ENCODE measurements around the gene KCNMA1.

The KCNMA1 gene

DNA sequence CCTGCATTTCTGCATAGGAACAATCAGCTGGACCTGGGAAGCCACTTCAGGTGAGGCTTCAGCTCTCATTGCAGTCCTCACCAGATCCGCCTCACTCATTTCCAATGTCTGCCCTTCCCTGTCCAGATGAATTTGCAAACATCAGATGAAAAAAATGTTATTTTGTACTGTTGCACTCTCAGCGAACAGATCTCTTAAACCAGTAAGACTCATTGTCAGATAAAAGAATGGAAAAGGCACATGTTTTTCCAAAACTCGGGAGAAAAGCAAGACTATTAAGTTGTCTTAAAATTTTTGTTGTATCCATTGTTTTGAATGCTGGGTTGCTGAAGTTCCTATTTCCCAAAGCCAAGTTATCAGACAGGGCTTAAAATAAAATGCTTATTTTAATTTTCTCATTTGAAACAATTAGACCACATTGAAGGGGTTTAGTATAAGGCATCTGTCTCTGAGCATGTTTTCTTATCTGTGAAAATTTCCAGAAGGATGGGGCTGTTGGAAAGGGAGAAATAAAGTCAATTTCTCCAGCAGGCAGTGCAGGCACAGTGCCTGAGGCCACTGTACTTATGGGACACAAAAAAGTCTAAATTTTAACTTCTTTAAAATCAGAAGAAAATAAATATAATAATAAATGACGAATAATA, 396.8 kb downstream of the KCNMA1 start:
- no peak for DNase-seq (ENCODE audit: low read depth)

DNA sequence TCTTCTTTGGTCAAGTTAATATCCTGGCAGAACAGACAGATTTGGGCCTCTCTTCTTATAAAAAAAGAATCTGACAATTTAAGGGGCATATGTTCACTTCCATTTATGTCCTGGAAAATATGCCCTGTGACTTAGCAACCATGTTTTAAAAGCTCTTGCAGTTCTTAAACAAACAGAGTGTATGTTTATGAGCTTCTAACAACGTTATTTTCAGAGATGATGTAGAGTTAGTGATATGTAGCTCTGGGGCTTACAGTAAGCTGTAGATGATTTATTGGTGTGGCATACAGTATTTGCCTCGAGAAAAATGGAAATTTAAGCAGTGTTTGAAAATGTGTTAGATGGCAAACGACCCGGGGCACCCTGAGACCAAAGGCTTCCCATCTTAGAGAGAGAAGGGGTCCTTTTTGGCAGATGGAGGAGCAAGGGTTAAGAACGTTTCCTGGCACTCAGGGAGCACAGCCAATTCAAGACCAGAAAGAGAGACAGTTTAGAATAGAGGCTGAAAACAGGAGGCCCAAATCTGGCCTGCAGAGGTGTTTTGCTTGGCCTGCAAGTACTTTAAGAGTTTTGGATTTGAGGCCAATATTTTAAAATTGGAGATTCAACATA, 397.5 kb downstream of the KCNMA1 start:
- DNase-seq (ENCODE audit: low read depth), result no peak

DNA sequence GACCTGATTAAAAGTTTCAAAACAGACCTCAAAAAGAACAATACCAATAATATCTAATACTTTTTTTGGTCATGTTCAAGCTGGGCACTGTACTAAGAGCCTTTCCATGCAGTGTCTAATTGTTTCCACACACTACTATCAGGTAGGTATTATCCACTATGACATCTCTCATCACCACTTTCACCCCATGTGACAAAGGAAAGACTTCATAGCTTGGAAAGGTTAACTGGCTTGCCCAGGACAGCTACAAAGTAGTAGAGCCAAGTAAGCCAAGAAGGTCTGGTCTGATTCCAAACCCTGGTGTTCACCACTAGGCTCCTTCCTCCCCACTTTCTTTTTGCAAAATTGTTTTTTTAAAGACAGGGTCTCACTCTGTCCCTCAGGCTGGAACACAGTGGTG, 400.5 kb downstream of the KCNMA1 start:
- no peak for DNase-seq (ENCODE audit: low read depth)

DNA sequence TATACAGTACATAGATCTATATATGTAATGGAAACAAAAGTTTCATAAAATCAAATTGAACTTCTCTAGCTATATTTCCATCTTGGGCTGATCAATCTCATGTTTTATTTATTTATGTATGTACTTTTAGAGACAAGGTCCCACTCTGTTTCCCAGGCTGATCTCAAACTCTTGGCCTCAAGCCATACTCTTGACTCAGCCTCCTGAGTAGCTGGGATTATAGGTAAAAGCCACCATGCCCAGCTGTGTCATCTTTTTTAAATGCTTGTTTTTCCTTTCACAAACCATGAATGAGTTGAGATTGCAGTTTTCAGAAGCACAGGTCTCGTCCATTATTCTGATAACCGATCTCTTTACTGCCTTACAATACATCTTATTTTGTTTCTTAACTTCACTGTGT, 400.9 kb downstream of the KCNMA1 start:
- no peak for DNase-seq (ENCODE audit: low read depth)

DNA sequence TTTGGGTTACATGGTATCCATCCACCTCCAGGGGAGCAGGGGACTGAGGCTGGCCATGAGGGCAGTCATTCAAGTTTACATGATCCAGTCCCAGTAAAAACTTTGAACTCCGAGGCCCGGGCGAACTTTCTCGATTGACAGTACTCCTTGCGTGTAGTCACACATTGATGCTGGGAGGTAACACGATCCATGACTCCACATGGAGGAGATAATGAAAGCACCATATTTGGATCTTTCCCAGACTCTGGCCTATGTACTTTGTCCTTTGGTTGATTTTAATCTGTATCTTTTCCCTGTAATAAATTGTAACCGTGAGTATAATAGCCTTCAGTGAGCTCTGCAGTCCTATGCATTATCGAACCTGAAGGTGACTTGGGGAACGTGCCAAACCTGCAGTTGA, 401.6 kb downstream of the KCNMA1 start:
- no peak for DNase-seq (ENCODE audit: low read depth)

DNA sequence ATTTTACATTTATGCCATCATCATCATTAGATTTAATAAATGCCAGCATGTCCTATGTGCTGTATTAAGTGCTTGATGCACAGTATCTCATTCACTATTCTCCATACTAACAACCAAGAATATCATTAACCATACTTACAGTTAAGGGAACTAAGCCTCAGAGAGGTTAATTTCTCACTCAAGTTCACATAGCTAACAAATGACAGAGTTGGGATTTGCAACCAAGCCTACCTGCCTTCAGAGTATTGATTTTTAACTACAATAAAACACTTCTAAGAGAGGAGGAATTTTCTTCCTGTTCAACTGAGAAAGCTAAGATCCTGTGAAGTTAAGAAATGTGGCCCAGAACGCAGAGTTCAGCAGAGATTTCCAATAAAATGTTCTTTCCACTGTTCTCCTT, 403.0 kb downstream of the KCNMA1 start:
- no peak for DNase-seq (ENCODE audit: low read depth)

DNA sequence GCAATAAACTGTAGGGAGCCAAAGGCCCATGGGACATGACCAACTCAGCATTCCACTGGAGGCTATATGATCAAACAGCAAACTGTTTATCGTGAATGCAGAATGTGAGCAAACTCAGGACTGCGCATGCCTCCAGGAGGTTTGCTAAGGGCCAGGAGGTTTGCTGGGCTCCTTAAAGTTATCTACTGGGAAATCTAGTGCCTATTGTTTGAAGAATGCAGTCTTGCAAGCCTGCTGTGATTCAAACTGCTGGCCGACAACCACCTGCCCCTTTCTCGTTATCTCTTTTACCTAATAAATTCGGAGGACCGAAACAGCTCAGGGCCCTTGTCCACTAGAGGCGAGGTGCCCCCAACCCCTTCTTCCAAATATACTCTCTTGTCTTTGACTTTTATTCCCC, 404.1 kb downstream of the KCNMA1 start:
- DNase-seq (ENCODE audit: low read depth), result no peak

DNA sequence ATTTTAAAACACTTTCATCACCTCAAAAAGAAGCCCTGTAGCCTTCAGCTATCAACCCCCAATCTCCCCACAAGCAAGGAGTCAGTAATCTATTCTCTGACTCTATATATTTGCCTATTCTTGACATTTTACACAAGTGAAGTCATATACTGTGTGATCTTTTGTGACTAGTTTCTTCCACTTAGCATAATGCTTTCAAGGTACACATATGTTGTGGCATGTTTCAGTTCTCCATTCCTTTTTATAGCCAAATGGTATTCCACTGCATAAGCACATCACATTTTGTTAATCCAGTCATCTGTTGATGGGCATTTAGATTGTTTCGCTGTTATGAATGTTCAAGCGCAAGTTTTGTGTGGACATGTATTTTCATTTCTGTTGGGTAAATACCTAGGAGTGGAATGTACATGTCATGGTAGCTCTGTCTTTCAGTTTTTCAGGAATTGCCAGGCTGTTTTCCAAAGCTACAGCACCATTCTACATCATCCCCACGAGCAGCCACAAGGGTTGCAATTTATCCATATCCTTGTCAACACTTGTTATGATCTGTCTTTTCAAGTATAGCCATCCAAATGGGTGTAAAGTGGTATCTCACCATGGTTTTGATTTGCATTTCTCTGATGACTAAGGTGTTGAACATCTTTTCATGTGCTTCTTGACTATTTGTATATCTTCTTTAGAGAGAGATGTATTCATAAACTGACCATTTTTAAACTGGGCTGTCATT, 405.6 kb downstream of the KCNMA1 start:
- DNase-seq (ENCODE audit: low read depth), result no peak

DNA sequence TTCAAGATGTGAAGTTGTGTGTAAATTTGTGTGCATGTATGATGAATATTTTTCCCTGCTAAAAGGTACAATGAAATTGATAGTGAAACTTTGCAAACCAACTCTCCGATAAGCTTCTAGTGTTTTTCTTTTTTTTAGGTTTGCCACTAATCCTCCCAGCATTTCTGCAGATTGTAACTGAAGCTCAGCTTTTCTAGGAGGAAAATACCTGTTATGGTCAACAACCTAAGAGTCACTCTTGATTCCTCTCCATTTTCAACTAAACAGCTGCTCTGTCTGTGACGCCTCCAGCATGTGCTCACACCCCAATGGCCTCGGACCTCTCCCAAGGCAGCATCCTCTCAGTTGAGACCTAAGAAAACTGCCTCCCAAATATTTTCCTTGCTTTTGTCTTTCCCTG, 406.2 kb downstream of the KCNMA1 start:
- no peak for DNase-seq (ENCODE audit: low read depth)

DNA sequence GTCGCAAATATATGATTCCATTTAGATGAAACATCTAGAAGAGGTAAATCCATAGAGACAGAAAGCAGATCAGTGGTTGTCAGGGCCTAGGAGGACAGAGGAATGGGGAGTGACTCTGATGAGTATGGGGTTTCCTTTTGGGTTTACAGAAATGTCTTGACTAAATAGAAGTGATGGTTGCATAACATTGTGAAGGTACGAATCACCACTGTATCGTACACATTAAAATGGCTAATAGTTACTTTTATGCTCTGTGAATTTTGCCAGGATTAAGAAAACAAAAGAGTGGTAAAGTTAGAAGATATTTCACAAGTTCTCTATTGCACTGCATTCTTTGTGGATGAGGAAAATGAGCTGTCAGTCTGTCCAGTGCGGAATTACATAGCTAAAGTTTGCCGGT, 407.4 kb downstream of the KCNMA1 start:
- no peak for DNase-seq (ENCODE audit: low read depth)

DNA sequence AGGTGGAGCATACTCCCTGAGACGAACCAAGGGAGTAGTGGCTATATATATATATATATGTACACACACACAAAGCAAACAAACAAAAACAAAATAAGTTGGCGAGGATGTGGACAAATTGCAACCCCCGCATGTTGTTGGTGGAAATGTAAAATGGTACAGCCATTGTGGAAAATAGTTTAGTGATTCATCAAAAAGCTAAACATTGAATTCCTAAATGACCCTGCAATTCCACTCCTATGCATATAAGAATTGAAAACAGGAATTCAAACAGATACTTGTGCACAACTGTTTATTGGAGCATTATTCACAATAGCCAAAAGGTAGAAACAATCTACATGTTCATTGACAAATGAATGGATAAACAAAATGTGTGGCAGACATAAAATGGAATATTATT, 407.9 kb downstream of the KCNMA1 start:
- no peak for DNase-seq (ENCODE audit: low read depth)

DNA sequence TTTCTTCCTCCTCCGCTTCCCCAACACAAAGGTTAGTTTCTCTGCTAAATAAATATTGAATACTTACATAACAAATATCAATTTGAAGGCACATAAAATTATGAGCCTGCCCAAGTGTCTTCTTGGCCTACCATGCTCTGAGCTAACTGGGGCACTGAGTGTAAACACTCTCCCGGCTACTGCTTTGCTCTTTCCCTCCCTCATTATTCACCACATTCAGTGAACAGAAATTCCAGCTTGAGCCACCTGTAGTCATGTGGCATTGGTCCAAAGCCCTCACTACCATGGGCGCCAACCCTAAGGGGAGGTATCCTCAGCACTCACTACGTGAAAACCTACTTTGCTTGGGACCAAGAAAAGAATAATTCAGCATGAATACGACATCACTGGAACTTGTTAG, 409.0 kb downstream of the KCNMA1 start:
- no peak for DNase-seq (ENCODE audit: low read depth)

DNA sequence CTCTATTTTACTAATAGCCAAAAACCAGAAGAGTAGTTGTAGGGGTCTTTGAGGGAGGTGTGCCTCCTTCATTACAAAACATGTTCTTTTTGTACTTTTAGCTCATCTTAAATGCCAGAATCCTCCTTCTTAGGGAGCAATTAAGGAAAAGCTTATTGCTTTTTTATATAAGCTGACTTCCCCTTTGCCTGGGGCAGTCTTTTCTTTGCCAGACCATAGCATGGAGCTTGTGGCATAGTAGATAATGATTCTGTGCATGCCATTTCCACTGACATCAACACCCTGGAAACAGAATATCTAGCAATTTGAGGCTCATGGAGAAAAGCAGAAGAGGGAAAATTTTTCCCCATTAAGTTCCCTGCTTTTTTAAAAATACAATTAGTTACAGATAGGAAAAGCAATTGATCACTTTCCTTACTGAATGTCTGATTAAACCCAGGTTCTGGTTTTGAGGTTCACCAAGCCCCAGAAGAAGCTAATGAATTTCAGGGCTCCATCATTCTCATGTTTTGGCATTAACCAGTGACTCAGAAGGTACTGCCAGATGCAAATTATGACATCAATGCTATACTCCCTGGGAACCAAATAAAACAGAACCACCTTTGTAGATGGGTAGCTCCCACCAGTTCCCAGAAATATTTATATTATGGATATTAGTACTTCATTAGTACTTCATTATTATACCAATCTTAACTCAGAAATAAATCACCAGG, 410.6 kb downstream of the KCNMA1 start:
- no peak for DNase-seq (ENCODE audit: low read depth)

DNA sequence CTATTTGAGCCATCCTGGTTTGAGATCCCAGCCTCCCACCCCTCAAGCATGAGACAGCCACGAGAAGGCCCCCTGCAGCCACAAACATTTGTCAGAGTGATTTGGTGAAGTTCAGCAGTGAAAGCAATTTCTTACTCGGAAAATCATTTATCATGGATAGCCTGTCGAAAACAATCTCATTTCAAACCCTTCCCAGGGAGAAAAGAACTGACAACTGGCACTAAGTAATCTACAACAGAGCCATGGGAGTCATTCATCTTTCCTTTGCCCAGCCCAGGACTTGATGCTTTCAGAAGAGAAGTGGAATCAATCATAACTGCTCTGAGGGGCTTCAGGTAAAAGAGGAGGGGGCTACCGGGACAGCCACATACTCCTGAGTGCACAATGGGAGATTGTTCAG, 411.2 kb downstream of the KCNMA1 start:
- DNase-seq (ENCODE audit: low read depth), result no peak

DNA sequence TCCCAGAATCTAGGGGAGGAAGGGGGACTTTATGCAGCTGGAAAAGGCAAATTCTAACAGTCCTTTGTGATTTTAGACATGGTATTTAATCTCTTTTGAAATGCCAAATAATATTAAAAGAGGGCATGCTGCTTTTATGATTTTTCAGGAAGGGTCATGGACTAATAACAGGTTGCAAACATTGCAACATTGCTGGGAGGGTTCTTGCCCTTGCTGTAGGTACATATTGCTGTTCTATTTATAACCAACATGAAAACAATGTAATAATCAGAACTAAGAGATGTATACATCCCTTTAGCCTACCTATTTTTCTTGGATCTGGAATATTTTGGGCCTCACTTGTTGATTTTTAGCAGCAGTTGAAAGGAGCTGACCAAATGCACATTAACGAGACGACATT, 411.6 kb downstream of the KCNMA1 start:
- DNase-seq (ENCODE audit: low read depth), result no peak

DNA sequence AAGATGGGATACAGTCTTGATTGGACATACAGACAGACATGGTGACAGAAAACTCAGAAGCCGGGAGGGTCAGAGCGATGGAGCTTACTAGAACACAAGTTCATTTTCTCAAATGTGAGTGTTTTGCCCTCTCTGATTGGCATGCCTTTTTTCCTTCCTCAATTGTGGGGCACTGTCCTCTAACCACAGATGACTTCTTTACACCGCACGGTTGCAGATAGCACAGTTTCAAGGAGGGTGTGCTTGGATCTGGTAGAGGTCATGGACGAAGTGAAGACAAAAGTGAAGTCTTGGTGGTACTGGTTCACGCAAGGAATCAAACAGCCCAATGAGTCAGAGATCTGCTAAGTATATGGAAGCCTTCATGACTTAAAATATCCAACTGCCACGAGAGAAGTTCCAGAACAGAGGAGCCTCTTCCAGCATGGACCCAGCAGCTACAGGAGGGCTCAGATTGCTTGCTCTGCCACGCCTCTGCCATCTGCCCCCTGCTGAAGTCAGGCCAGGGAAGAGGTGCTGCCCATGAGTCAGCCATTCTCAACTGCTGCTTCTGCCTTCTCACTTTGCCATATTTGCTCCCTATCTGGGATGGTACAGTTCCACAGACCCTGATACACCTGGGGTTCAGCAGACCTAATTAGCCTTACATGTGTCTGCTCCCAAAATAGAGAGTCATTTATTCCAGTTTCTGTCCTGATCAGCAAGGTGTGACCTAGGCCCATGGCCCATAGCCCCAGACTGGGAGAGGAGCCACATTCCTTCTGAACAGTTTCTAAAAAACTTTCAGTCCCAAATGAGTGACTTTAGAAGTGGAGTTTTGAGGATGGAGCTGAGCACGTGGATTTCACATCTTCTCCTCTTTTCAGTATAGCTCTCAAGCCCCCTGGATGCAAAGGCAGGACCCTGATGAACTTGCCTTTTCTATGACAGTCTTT, 413.8 kb downstream of the KCNMA1 start:
- no peak for DNase-seq (ENCODE audit: low read depth)

DNA sequence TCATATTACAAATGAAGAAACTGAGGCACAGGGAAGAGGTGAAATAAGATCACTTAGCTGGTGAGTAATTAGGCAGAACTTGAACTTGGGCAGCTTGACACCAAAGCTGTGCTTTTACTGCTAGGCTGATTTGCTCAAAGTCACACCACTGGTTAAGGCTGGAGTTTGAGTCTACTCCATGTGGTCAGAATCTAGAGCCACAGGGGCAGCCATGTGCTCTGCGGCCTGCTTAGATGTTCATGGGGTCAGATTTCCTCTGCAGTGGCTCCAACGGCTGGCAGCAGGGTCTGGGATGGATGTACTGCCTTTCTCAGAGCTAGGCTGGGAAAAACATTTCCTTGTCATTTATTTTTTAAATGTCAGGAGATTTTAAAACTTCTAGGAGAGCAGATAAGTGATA, 417.5 kb downstream of the KCNMA1 start:
- no peak for DNase-seq (ENCODE audit: low read depth)

DNA sequence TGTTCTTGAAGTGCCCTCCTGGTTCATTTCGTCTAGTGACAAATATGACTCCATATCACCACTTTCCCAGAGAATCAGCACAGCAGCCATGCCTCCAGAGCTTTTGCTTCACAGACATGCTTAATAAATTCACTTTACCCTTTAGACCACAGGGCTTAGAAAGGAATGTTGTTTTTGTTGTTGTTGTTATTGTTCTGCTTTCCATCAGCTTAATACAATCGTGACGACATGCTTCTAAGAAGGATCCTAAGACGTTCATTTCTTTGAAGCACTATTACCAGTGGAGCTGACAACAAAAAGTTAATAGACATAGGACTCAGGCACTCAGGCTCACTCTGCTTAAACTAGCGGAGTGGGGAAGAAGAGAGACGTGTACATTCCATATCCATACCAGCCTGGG, 418.6 kb downstream of the KCNMA1 start:
- DNase-seq (ENCODE audit: low read depth), result no peak

DNA sequence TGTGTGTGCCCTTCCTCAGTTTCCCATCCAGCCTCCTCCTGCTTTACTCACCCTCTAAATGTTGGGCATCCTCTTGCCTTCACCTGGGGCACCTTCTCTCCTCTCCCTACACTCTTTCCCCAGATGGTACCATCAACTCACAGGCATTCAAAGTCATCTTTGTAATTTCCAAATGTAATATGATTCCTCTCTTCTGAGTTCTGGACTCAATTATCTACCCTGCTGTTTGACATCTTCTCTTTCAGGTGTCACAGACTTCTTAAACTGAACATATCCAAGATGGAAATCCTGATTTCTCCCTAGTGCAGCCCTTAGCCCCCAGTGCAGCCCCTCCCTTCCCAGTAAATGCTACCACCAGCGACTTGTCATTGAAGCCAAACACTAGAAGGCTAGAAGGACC, 422.8 kb downstream of the KCNMA1 start:
- no peak for DNase-seq (ENCODE audit: low read depth)

DNA sequence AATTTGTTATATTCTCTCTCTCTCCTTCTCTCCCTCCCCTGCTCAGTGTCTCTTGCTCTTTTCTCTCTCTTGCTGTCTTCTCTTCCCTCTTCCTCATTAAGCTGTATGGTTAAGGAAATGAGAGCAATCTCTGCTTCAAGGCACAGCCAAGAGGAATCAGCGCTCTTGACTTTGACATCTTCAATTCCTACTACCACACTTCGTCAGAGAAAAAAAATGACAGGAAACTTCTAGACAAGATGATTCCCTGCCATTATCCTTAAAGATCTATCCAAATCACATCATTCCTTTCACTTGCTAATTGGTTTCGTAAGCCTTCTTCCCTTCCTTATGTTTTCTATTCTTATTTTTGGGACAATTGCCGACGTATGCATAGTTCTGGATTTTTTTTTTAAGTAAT, 425.0 kb downstream of the KCNMA1 start:
- no peak for DNase-seq (ENCODE audit: low read depth)

DNA sequence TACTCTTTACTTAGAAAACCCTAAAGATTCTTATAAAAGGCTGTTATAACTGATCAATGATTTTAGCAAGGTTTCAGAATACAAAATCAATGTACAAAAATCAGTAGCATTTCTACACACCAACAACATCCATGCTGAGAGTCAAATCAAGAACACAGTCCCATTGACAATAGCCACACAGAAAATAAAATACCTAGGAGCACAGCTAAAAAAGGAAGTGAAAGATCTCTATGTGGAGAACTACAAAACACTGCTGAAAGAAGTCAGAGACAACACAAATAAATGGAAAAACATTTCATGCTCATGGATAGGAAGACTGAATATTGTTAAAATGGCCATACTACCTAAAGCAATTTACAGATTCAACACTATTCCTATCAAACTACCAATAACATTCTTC, 427.0 kb downstream of the KCNMA1 start:
- DNase-seq (ENCODE audit: low read depth), result no peak

DNA sequence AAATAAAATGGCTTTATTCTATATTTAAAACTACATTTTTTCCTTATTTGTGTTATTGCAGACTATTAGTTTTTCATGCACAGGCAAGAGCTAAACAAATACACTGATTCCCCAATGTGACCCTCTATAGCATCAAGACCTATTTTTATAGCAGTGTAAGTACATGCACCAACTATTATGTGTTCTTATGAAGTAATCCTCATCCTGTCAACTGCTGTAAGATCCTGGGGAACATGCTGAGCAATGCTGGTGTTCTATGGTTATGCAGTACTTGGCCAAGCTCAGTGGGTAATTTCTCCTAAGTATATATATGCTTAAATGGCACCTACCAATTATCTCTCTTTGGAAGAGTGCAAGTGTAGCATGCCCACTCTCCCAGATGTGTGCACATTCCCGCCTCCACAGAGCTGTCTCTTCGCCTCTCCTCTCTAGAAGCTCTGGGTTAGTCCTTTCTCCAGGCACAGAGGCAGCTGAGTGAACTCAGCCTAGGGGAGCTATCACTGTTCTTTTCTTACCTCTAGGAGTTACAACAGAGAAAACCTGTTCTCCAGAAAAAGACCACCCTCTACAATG, 428.8 kb downstream of the KCNMA1 start:
- DNase-seq (ENCODE audit: low read depth), result no peak

All from activated T-cell treated with anti-CD3 and anti-CD28 coated beads for 48 hours (primary cell).